Measurements from ENCODE around the gene VPREB1. TPM values are rescaled to one million over a fixed set of nuclear protein-coding genes. Genes with fewer than 3 reads are reported as not detected.

The VPREB1 gene
- total RNA-seq, 1 donor from 2014 or later, result not detected

DNA sequence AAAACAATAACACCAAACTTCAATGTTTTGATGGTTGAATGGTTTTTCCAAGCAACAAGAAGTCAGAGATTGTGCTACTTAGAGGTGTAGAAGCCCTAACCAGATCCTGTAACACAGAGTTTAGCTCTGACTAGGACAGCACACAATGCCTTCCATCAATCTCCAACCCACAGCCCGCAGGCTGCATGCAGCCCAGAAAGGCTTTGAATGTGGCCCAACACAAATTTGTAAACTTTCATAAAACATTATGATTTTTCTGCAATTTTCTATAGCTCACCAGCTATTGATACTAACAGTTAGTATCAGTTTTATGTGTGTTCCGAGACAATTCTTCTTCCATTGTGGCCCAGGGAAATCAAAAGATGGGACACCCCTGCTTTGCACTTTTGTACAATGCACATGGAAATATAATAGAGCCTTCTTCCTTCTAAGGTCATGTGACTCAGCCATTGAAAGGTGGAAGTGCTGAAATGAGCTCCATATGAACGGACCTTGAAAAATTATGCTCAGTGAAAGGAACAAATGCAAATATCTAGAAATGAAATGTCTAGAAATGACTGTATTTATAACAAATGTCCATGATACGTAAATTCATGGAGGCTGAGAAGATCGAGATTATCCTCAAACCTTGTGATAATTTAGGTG, 47.6 kb upstream of the VPREB1 start:
- H3K27me3 Mint-ChIP-seq (ENCODE audit: unreplicated experiment), result peaks cover 16% of the 10 kb centered on the region
- H3K4me3 Mint-ChIP-seq (ENCODE audit: unreplicated experiment), result peak overlapping the region; percentile 49
- peak overlapping the region; percentile 55 for H3K27ac Mint-ChIP-seq (ENCODE audit: unreplicated experiment)
- TF ChIP-seq, protein P1, sequence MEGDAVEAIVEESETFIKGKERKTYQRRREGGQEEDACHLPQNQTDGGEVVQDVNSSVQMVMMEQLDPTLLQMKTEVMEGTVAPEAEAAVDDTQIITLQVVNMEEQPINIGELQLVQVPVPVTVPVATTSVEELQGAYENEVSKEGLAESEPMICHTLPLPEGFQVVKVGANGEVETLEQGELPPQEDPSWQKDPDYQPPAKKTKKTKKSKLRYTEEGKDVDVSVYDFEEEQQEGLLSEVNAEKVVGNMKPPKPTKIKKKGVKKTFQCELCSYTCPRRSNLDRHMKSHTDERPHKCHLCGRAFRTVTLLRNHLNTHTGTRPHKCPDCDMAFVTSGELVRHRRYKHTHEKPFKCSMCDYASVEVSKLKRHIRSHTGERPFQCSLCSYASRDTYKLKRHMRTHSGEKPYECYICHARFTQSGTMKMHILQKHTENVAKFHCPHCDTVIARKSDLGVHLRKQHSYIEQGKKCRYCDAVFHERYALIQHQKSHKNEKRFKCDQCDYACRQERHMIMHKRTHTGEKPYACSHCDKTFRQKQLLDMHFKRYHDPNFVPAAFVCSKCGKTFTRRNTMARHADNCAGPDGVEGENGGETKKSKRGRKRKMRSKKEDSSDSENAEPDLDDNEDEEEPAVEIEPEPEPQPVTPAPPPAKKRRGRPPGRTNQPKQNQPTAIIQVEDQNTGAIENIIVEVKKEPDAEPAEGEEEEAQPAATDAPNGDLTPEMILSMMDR (IDR thresholded peaks at IDR 0.05; ENCODE audit: partially characterized antibody, unreplicated experiment), result no peak
- peaks cover 10% of the 10 kb centered on the region for H3K4me1 Mint-ChIP-seq (ENCODE audit: low read depth, unreplicated experiment)
- no peak for DNase-seq
- peaks cover 4% of the 10 kb centered on the region for H3K36me3 Mint-ChIP-seq (ENCODE audit: unreplicated experiment)
- peaks cover 16% of the 10 kb centered on the region for H3K9me3 Mint-ChIP-seq (ENCODE audit: unreplicated experiment)

GRCh38 chr22:22197993-22198402, 46.6 kb upstream of the VPREB1 start:
- H3K36me3 Mint-ChIP-seq (ENCODE audit: unreplicated experiment), result peaks cover 4% of the 10 kb centered on the region
- H3K9me3 Mint-ChIP-seq (ENCODE audit: unreplicated experiment), result peaks cover 16% of the 10 kb centered on the region
- no peak for DNase-seq
- TF ChIP-seq, protein P1 (IDR thresholded peaks at IDR 0.05; ENCODE audit: partially characterized antibody, unreplicated experiment), result no peak
- no peak overlapping the region for H3K27ac Mint-ChIP-seq (ENCODE audit: unreplicated experiment)
- no peak overlapping the region for H3K4me3 Mint-ChIP-seq (ENCODE audit: unreplicated experiment)
- H3K27me3 Mint-ChIP-seq (ENCODE audit: unreplicated experiment), result peaks cover 15% of the 10 kb centered on the region
- H3K4me1 Mint-ChIP-seq (ENCODE audit: low read depth, unreplicated experiment), result peaks cover 10% of the 10 kb centered on the region

GRCh38 chr22:22198751-22199150, 45.8 kb upstream of the VPREB1 start:
- H3K27ac Mint-ChIP-seq (ENCODE audit: unreplicated experiment), result no peak overlapping the region
- peaks cover 4% of the 10 kb centered on the region for H3K36me3 Mint-ChIP-seq (ENCODE audit: unreplicated experiment)
- DNase-seq, result no peak
- peaks cover 16% of the 10 kb centered on the region for H3K9me3 Mint-ChIP-seq (ENCODE audit: unreplicated experiment)
- TF ChIP-seq, protein P1 (IDR thresholded peaks at IDR 0.05; ENCODE audit: partially characterized antibody, unreplicated experiment), result no peak
- H3K4me1 Mint-ChIP-seq (ENCODE audit: low read depth, unreplicated experiment), result peaks cover 10% of the 10 kb centered on the region
- H3K27me3 Mint-ChIP-seq (ENCODE audit: unreplicated experiment), result peaks cover 15% of the 10 kb centered on the region
- no peak overlapping the region for H3K4me3 Mint-ChIP-seq (ENCODE audit: unreplicated experiment)

- no peak for DNase-seq
- Mint-ChIP-seq H3K27ac (ENCODE audit: unreplicated experiment) (no peak overlapping the region), H3K36me3 (ENCODE audit: unreplicated experiment) (peaks cover 4% of the 10 kb centered on the region), H3K4me1 (ENCODE audit: low read depth, unreplicated experiment) (peaks cover 10% of the 10 kb centered on the region), H3K27me3 (ENCODE audit: unreplicated experiment) (peaks cover 15% of the 10 kb centered on the region), H3K9me3 (ENCODE audit: unreplicated experiment) (peaks cover 16% of the 10 kb centered on the region), H3K4me3 (ENCODE audit: unreplicated experiment) (no peak overlapping the region)
- TF ChIP-seq, protein P1 (IDR thresholded peaks at IDR 0.05; ENCODE audit: partially characterized antibody, unreplicated experiment), result no peak
These were observed 45.0 kb upstream of the VPREB1 start for GRCh38 chr22:22199634-22200033.

DNA sequence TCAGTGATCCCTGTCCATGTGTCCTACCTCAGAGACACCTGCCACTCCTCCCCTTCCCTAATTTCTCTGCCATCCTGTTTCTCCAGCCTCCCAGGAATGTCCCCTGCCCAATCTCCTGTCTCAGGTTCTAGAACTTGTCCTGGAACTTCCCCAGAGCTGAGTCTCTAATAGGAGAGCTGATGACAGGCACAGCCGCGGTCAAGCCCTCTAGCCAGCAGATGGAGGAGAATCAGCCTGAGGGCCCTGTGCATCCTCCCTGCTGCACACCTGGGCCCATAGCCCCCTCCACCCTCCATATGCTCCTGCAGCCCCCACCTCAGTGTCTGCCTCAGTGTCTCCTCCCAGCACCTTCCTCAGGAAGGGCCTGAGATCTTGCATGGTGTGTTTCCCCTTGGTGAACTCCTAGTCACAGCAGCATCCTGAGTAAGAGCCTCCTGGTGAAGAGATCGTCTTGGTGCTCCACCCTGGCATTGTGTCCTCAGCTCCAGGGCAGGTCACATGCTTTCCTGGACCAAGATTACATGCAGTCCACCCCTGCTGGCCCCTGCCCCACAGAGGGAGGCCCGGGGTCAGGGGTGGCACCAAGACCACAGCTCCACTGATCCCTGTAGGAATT, 43.9 kb upstream of the VPREB1 start:
- peaks cover 15% of the 10 kb centered on the region for H3K27me3 Mint-ChIP-seq (ENCODE audit: unreplicated experiment)
- peaks cover 16% of the 10 kb centered on the region for H3K9me3 Mint-ChIP-seq (ENCODE audit: unreplicated experiment)
- H3K36me3 Mint-ChIP-seq (ENCODE audit: unreplicated experiment), result peaks cover 4% of the 10 kb centered on the region
- TF ChIP-seq, protein P1 (IDR thresholded peaks at IDR 0.05; ENCODE audit: partially characterized antibody, unreplicated experiment), result no peak
- peaks cover 10% of the 10 kb centered on the region for H3K4me1 Mint-ChIP-seq (ENCODE audit: low read depth, unreplicated experiment)
- no peak overlapping the region for H3K27ac Mint-ChIP-seq (ENCODE audit: unreplicated experiment)
- DNase-seq, result no peak
- H3K4me3 Mint-ChIP-seq (ENCODE audit: unreplicated experiment), result no peak overlapping the region

Data from glutamatergic neuron (in vitro differentiated cells).